ENCODE data around the gene AGFG1.
A peak's percentile ranks its signal among the peaks of the same experiment; 100 is the strongest.
"Not testable (repeated sequence)": the region's sequence is repeated elsewhere in the genome, so short reads cannot be mapped to it uniquely, and the experiment has no call there.

AGFG1 gene

DNA sequence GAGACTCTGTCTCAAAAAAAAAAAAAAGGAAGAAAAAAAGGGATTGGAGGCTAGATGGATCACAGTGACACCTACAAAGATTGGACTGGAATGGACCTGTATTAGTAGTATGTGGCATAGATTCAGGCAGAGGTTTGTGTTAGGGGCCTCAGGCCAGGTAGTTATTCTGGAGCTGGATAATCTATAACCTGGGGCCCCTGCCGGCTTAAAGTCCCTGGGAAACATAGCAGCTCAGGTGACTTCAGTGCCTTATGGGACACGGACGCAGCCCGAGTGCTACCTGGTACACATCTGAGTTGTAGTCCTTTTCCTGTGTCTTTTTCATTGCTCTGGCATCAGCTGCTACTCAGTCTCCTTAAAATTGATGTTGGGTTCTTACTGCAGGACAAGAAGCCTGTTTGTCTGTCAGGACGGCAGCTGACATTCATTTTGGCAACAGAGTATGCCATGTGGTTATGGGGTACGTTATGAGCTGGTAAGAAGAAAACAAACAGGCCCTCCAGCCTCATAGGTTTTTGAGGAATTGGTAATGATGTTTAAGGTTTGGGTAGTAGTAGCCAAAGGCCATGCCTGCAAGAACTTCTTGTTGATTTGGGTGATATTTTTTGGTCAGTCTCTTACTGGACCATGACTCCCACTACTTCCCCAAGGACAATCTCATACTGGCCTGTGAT is 27.8 kb downstream of the AGFG1 start:
- DNase-seq (ENCODE audit: low spot score), result no peak

DNA sequence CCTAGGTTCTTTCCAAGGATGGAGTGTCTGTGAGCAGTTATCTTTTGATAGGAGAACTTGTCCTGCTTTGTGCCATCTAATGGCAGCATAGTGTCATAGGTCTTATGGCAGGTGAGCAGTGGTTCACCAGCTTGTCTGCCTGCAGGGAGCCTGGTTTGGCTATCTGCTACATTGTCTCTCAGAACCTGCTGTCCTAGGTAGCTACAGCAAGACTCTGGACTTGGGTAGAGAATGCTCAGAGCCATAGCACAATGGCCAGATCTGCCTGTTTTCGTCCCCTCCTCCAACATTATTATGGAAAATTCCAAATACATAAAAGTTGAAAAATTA is 28.3 kb downstream of the AGFG1 start:
- no peak for DNase-seq (ENCODE audit: low spot score)

GRCh38 chr2:227503433-227504406 is 31.8 kb downstream of the AGFG1 start:
- no peak for DNase-seq (ENCODE audit: low spot score)

DNA sequence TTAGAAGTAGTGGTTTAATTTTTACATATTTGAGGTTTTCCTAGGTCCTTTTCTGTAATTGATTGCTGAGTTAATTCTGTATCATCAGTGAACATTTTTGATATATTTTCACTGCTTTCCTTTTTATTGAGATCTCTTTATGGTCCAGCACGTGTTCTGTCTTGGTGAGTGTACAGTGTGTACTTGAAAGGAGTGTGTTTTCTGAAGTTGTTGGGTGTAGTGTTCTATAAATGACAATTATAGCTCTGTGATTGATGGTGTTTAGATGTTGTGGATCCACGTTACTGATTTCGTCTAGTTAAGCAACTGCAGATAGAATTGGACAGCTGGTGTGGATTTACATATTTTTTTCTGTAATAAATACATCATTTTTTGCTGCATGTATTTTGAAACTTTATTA is 32.7 kb downstream of the AGFG1 start:
- no peak for DNase-seq (ENCODE audit: low spot score)

DNA sequence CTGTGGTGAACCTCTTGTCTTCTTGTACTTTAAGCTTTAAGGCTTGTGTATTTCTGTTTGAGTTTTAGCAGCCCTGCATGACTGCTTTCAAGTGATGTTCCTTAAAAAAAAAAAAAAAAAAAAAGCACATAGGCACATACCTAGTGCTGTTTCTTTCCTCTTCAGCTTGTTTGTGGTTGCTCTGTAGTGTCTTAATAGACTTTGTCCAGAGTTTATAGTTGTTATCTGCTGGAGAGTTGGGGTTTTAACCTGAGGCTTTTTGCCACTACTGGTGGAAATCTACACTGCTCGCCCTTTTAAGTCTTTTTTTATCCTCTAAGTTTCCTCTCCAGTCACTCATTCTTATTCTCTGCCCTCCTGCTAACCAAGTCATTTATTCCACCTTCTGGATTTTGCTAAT is 34.5 kb downstream of the AGFG1 start:
- no peak for DNase-seq (ENCODE audit: low spot score)

DNA sequence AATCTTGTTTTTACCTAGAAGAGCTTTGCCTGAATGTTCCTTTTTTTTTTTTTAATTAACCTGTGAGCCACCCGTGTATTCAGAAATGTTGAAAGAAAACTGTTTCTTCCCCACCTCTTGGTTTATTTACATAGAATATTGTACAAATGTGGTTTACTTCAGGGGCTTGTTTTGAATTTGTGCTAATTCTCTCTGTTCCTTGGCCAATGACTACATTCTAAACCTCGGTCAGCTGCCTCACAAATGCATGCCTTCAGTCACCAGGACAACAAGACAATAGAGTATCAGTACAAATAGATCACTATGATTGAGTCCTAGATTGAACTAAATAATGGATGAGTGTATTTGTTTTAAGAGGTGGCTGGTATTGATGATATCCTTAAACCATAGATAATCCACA is 36.0 kb downstream of the AGFG1 start:
- DNase-seq (ENCODE audit: low spot score), result no peak

DNA sequence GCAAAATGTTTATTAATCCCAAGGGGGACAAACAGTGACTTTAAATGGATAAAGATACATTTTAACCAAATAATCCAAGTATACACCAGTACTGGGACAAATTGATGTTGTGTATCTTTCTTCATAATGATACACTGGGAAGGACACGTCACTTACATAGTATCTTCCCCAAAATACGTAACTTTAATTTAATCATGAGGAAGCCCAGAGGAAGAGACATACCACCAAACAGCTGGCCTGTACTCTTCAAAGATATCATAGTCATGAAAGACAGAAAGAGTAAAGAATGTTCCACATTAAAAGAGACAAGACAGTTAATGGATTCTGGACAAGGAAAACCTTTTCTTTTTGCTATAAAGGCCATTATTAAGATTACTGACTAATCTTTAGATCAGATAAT is 37.1 kb downstream of the AGFG1 start:
- DNase-seq (ENCODE audit: low spot score), result no peak

- DNase-seq (ENCODE audit: low spot score), result no peak
Measured at GRCh38 chr2:227509824-227510619, 38.1 kb downstream of the AGFG1 start.

- no peak for DNase-seq (ENCODE audit: low spot score)
Measured at GRCh38 chr2:227510620-227510958, 38.6 kb downstream of the AGFG1 start.

- DNase-seq (ENCODE audit: low spot score), result no peak
Measured at GRCh38 chr2:227511239-227511930, 39.4 kb downstream of the AGFG1 start.

DNA sequence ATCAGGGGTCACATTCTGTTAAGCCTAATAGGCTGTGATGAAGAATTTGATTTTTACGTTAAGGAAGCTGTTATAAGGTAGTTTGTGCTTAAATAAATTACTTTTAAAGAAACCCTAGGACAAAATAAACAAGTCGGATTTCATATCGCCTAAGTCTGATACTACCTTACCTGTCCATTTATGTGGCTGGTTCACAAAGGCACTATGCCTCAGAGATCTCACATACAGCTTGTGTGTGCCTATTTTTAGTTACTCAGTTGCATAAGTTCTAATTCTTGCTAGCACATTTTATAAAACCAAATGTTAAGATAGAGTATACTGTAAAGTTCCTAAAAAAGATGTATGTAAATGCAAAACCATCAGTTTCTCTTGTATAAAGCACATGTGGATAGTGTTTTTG is 40.0 kb downstream of the AGFG1 start:
- DNase-seq (ENCODE audit: low spot score), result no peak

DNA sequence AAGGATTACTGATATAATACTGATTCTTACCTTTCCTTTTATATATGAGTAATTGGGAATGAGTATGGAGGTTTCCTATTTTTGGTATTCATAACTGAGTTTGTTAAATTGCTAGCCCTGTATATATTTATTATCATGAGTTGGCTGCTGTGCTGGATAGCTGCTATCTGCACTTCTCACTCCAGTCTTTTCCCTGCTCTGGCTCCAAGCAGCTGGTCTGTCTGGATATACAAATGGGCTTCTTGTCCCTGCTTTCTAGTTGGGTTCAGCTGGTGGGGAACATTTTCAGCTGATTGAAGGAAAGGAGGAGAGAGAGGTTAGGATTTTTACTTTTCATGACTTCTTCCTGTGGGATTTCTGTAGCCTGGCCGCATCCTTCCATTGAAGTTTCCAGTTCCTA is 41.2 kb downstream of the AGFG1 start:
- DNase-seq (ENCODE audit: low spot score), result peak; percentile 40

DNA sequence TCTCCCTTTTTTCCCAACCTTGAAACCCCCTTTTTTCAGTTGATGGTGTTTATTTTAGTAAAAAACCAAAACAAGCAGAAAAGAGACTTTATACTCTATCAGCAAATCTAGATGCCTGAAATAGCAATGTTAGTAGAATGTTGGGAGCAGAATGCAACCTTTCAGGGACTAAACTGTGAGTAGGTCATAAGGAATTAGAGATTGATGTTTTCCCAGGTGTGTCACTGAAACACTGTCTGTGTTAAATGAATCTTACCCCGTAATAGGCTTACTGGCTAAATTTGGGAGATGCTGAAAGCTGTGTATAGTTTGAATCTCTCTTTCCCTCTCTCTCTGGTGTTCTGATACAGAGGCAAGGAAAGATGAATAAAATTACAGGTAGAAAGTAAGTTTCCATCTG is 43.8 kb downstream of the AGFG1 start:
- no peak for DNase-seq (ENCODE audit: low spot score)

GRCh38 chr2:227517724-227518123 is 45.8 kb downstream of the AGFG1 start:
- DNase-seq (ENCODE audit: low spot score), result no peak

GRCh38 chr2:227518278-227518865 is 46.4 kb downstream of the AGFG1 start:
- not testable (repeated sequence) for DNase-seq (ENCODE audit: low spot score)

GRCh38 chr2:227521178-227521577 is 49.2 kb downstream of the AGFG1 start:
- not testable (repeated sequence) for DNase-seq (ENCODE audit: low spot score)

GRCh38 chr2:227524665-227525064 is 52.7 kb downstream of the AGFG1 start:
- DNase-seq (ENCODE audit: low spot score), result no peak

GRCh38 chr2:227527351-227527750 is 55.4 kb downstream of the AGFG1 start:
- no peak for DNase-seq (ENCODE audit: low spot score)

DNA sequence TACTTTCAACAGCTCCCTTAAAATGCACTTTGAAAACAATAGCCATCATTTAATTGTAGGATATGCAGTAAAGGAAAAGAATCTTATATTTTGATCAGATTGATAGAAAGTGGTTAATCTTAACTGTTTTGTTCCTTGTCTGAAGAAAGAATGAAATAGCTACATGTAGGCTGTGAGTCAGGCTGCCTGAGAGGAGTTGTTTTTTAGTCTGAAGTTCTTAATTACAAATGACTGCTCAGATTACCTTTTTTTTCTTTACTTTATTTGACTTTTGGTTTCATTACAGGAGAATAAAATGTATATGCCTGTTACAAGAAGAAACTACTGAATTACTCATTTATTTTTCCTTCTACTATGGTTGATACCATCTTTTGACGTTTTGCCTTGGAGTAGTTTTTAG is 56.8 kb downstream of the AGFG1 start:
- DNase-seq (ENCODE audit: low spot score), result no peak

DNA sequence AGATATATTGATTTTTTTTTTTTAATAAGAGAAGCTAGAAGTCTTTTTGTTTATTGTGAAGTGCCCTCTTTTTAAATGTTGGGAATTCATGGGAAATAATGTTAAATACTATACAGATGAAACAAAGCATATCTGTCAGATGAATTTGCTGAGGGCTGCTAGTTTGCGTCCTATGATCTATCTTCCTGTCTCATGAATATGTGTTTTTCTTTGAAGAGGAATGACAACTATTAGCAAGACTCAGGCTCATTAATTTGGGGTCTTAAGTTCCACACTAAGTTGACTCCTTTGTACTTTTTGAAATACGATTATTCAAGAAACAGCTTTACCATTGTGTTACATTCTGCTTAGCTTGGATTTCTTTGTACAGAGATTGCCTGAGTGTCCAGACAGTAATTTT is 57.9 kb downstream of the AGFG1 start:
- no peak for DNase-seq (ENCODE audit: low spot score)

DNA sequence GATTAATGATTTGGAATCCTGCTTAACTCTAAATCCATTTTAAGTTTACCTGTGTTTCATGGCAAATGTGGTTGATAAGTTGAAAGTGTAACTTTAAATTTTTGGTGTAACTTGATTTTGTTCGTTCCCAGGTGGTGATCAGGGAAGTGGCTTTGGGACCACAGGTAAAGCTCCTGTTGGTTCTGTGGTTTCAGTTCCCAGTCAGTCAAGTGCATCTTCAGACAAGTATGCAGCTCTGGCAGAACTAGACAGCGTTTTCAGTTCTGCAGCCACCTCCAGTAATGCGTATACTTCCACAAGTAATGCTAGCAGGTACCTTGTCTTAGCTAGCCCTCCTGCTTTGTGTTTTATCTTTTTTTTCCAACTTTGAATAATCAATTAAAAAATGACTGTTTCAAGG is 62.8 kb downstream of the AGFG1 start:
- DNase-seq (ENCODE audit: low spot score), result no peak

- peak; percentile 24 for DNase-seq (ENCODE audit: low spot score)
Measured at GRCh38 chr2:227536445-227536844, 64.5 kb downstream of the AGFG1 start.
